Astrocyte (in vitro differentiated cells and primary cell): ENCODE measurements around the gene SLC25A27.

Experiments
- EZH2 ChIP-seq: IDR thresholded peaks from 2 replicates; pipeline ENCODE4 v1.6.1; 2012; ENCODE audit warnings: mild to moderate bottlenecking, low read length, inconsistent platforms; ENCODE audit not compliant: insufficient read depth
- TF ChIP-seq, protein P1 (sequence below): IDR thresholded peaks from 2 replicates; pipeline ENCODE4 v1.5.1; 2011; ENCODE audit warnings: low read depth, mild to moderate bottlenecking, inconsistent platforms, low read length, moderate library complexity; ENCODE audit not compliant: insufficient read depth

DNA sequence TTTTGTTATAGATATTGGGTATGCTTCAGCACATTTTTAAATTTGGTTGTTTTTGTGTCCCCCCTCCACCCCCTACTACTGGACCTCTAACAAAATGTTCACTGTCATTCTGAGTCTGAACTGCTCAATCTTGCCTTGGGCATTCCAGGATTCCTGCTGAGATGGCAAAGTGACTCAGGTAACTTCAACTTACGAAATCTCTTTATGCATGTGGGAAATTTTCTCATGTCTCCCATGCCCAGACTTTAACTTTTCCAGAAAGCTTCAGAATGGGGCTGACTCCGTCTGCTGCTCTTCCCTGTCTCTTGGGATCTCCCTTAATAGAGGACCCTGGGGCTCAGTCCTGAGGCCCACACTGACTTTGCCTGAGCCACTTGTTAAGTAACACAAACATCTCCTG lies 14.1 kb upstream of the SLC25A27 start:
- TF ChIP-seq, protein P1, sequence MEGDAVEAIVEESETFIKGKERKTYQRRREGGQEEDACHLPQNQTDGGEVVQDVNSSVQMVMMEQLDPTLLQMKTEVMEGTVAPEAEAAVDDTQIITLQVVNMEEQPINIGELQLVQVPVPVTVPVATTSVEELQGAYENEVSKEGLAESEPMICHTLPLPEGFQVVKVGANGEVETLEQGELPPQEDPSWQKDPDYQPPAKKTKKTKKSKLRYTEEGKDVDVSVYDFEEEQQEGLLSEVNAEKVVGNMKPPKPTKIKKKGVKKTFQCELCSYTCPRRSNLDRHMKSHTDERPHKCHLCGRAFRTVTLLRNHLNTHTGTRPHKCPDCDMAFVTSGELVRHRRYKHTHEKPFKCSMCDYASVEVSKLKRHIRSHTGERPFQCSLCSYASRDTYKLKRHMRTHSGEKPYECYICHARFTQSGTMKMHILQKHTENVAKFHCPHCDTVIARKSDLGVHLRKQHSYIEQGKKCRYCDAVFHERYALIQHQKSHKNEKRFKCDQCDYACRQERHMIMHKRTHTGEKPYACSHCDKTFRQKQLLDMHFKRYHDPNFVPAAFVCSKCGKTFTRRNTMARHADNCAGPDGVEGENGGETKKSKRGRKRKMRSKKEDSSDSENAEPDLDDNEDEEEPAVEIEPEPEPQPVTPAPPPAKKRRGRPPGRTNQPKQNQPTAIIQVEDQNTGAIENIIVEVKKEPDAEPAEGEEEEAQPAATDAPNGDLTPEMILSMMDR = no peak
- no peak for TF ChIP-seq EZH2
